AG09309 (cell line): ENCODE data around the gene GCM1.

Source experiments
- DNase-seq: peaks from one replicate; pipeline ENCODE4 v3.0.0-alpha.2; 2010; ENCODE audit warnings: low read depth
- H3K4me3 ChIP-seq: 2 replicates; pipeline ENCODE4 v1.5.1; 2011; ENCODE audit warnings: mild to moderate bottlenecking, low read depth, low read length, moderate library complexity; ENCODE audit not compliant: control insufficient read depth
- TF ChIP-seq, protein P1 (sequence below): IDR thresholded peaks from 2 replicates; pipeline ENCODE4 v1.5.1; 2011; ENCODE audit warnings: mild to moderate bottlenecking, low read depth, low read length, inconsistent platforms; ENCODE audit not compliant: insufficient read depth, control insufficient read depth; ENCODE audit errors: missing control alignments

GCM1 gene

DNA sequence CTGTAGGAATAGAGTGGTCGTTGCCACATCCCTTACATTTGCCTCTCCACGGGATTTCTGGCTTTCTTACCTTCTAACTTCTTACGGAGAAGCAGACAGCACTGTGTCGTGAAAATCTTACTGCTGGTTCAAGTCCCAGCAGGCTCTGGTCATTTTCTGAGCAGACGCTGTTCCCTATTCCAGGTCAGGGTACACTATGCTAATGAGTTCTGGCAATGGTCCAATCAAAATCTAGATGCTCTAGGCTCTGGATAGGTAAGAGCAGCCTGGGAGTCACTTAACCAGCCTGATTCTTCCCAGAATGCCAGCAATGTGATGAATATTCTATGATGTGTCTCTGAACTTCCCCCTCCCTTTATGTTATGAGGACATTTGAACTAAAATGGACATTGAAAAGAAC lies at the start of gene GCM1:
Gene GCM1, minus strand, starts transcription at position 158 of the 400 bp plus-strand sequence. CDS start 3,209 bp downstream, outside the sequence.
- TF ChIP-seq, protein P1, sequence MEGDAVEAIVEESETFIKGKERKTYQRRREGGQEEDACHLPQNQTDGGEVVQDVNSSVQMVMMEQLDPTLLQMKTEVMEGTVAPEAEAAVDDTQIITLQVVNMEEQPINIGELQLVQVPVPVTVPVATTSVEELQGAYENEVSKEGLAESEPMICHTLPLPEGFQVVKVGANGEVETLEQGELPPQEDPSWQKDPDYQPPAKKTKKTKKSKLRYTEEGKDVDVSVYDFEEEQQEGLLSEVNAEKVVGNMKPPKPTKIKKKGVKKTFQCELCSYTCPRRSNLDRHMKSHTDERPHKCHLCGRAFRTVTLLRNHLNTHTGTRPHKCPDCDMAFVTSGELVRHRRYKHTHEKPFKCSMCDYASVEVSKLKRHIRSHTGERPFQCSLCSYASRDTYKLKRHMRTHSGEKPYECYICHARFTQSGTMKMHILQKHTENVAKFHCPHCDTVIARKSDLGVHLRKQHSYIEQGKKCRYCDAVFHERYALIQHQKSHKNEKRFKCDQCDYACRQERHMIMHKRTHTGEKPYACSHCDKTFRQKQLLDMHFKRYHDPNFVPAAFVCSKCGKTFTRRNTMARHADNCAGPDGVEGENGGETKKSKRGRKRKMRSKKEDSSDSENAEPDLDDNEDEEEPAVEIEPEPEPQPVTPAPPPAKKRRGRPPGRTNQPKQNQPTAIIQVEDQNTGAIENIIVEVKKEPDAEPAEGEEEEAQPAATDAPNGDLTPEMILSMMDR = no peak
- H3K4me3 ChIP-seq = no peak within 1 kb of the TSS
- DNase-seq = no peak

DNA sequence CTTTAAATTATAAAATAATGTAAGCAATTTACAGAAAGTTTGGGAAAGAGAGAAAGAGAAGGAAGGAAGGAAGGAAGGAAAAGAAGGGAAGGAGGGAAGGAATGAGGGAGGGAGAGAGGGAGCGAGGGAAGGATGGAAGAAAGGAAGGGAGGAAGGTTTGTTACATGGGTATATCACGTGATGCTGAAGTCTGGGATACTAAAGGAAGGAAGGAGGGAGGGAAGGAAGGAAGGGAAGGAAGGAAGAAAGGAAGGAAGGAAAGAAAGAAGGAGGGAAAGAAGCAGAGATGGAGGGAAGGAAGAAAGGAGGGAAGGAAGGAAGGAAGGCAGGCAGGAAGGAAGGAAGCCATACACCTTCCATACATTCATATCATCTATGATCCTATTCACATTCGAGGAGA lies 48.9 kb upstream of the GCM1 start:
- DNase-seq = no peak

DNA sequence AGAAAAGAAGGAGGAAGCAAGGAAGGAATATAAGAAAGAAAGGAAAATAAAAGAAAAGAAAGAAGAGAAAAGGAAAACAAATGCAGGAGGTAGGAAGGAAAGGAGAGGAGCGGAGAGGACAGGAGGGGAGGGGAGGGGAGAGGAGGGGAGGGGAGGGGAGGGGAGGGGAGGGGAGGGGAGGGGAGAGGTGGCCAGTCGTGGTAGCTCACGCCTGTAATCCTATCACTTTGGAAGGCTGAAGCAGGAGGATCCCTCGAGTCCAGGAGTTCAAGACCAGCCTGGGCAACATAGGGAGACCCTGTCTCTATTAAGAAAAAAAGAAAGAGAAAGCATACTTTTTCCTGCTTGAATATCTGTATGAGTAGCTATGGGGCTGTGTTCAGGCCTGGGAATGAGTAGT lies 46.4 kb upstream of the GCM1 start:
- no peak for DNase-seq
- TF ChIP-seq, protein P1 = no peak
- H3K4me3 ChIP-seq = no peak overlapping the region

More for the DNA sequence above, 48.9 kb upstream of the GCM1 start:
- TF ChIP-seq, protein P1 = no peak
- H3K4me3 ChIP-seq = no peak overlapping the region

- TF ChIP-seq, protein P1 = no peak
- no peak overlapping the region for H3K4me3 ChIP-seq
- no peak for DNase-seq
Observed at GRCh38 chr6:53192682-53193188, 44.1 kb upstream of the GCM1 start.

- TF ChIP-seq, protein P1 = no peak
- no peak overlapping the region for H3K4me3 ChIP-seq
- DNase-seq = peak; percentile 27
Observed at GRCh38 chr6:53189554-53189953, 40.9 kb upstream of the GCM1 start.

- DNase-seq = no peak
- H3K4me3 ChIP-seq = no peak overlapping the region
- TF ChIP-seq, protein P1 = no peak
Observed at GRCh38 chr6:53188833-53189232, 40.2 kb upstream of the GCM1 start.

DNA sequence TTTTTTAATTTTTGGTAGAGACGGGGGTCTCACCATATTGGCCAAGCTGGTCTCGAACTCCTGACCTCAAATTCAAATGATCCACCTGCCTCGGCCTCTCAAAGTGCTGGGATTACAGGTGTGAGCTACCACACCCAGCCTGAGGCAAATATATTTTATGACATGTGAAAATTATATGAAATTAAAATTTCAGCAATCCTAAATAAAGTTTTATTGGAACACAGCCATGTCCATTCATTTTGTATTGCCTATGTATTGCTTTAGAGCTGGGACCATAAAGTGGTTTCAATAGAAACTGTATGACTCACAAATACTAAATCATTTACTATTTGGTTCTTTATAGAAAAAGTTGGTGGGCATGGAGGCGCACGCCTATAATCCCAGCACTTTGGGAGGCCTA lies 32.0 kb upstream of the GCM1 start:
- H3K4me3 ChIP-seq = no peak overlapping the region
- DNase-seq = no peak
- TF ChIP-seq, protein P1 = no peak
